Eye (tissue), 1 donor: ENCODE measurements around the gene PSG3.
"Not testable (repeated sequence)": the region's sequence is repeated elsewhere in the genome, so short reads cannot be mapped to it uniquely, and the experiment has no call there.

Experiments
- DNase-seq: peaks from one replicate; pipeline ENCODE4 v3.0.0-alpha.2; 2015

Gene PSG3

GRCh38 chr19:42740381-42740780, at the start of gene PSG3:
PSG3 (minus strand) TSS chr19:42740481; CDS start chr19:42740384, 97 bp downstream.
- DNase-seq = not testable (repeated sequence)

DNA sequence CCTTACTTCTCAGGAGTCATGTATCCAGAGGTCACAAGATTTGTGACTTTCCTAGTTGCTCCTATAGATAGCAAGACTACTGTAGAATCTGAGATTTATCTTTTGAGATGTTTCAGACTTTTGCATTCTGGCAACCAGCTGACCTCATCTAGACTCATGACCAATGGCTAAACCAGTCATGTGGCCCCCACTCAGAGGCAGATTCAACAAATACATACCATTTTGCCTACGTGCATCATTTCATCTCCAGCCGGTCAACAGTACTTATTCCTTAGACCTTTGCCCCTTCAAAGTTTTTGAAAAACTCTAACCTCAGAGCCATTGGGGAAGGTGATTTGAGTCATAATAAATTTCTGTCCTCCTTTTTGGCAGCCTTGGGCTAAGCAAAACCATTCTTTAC, 48.5 kb upstream of the PSG3 start:
- DNase-seq = not testable (repeated sequence)

DNA sequence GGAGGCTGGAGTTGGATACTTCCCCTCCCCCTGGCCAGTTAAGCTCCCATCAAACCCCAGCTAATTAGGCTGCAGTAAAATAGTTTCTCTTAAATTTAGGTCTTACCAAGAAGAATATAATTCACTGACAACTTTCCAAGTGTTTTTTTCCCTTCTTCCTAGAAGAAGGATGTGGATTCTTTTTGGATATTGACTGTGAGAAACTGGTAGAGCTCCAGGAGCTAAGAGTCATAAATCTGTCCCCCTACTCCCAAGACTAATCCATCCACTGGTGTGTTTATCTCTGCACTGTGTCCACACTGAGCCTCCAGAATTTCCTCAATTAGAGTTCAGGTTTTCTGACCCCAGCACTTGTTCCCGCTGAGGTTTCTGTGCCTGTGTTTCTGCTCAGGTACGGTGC, 47.5 kb upstream of the PSG3 start:
- DNase-seq = not testable (repeated sequence)

- DNase-seq = peak; percentile 77
Measured at GRCh38 chr19:42776750-42777612, 36.7 kb upstream of the PSG3 start.

DNA sequence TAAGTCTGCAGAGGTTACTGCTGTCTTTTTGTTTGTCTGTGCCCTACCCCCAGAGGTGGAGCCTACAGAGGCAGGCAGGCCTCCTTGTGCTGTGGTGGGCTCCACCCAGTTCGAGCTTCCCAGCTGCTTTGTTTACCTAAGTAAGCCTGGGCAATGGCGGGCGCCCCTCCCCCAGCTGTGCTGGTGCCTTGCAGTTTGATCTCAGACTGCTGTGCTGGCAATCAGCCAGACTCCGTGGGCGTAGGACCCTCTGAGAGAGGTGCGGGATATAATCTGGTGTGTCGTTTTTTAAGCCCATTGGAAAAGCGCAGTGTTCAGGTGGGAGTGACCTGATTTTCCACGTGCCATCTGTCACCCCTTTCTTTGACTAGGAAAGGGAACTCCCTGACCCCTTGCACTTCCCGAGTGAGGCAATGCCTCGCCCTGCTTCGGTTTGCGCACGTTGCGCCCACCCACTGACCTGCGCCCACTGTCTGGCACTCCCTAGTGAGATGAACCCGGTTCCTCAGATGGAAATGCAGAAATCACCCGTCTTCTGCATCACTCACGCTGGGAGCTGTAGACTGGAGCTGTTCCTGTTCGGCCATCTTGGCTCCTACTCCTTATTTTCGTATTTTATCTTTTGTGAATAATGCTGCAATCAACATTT, 34.4 kb upstream of the PSG3 start:
- not testable (repeated sequence) for DNase-seq

DNA sequence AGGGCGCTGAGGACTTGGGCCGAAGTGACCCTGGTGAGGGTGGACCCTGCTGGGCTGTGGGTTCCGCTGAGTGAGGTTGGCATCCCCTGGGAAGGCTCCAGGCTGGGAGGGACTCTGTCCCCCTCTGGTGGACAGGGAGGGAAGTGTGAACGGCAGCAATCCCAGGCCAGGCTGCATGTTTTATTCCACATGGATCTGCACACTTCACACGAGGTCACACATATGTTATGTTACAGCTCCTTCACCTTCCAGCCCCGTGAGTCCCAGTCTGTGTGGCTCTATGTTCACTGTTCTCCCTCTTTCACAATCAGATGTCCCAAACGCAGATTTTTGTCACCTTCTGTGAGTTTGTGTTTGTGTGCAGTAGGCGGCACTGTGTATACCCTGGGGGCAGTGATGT, 27.0 kb upstream of the PSG3 start:
- DNase-seq = not testable (repeated sequence)

DNA sequence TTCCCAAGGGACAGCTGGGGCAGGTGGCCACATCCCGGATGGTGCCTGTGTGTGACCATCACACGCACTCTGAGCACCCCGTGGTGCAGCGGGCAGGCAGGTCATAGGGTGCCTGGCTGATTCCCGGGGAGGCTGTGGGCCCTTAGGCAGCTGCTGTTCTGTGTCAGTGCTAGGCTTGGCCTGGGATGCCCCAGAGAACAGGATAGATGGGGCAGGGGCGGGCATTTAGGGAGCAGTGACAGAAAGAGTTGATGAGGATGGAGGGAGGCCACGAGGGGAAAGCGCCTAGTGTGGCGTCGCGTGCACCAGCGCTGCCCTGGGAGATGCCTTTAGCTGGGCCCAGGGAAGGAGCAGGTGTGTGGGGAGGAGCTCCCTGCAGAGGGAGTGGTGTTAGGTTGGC, 26.6 kb upstream of the PSG3 start:
- DNase-seq = not testable (repeated sequence)

DNA sequence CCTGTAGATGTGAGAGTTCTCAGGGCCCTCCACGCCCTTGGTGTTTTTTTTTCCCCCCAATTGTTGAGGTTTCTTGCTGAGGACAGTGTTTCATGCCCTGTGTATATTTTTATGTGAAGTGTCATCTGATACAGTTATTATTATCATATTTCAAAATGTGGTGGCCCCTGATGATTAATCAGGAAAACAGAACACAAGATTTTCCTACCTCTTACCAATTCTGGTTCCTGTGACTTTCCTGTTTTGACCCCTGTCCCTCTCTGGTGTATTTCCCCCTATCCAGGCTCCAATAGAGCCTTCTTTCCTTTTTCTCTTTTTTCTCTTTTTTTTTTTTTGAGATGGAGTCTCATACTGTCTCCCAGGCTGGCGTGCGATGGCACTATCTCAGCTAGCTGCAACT, 24.6 kb upstream of the PSG3 start:
- no peak for DNase-seq

DNA sequence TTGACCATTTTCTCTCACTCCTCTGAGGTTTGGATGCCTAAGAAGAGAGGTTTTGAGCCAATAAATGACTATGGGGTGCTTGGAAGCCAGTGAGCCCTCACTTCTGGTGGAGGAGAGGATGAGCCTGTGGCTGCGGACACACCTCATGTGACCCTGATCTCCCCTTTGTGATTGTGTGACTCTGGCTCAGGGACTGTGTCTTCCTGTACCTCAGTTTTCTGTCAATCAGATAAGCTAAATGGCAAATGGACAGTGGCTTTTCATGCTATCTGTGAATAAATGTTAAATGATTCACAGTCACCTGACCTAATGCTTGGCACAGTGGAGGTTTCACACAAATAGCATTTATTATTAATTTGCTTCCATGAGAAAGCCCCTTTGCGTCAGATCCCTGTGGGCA, 22.5 kb upstream of the PSG3 start:
- DNase-seq = no peak

DNA sequence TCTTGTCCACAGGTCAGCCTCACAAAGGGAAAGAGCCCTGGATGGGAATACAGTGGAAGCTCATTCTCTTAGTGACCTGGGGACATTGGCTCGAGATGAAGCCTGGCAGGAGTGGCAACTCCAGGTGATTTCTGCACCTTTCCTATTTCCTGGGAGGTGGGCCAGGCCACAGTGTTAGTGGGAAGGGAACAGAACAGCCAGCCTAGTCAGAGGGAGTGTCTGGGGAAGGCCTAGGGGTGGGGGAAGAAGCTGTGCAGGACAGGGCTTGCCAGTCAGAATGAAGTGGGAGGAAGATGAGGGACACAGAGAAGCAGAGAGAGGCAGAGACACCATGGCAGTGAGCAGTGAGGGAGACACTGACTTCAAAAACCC, 21.6 kb upstream of the PSG3 start:
- DNase-seq = not testable (repeated sequence)

DNA sequence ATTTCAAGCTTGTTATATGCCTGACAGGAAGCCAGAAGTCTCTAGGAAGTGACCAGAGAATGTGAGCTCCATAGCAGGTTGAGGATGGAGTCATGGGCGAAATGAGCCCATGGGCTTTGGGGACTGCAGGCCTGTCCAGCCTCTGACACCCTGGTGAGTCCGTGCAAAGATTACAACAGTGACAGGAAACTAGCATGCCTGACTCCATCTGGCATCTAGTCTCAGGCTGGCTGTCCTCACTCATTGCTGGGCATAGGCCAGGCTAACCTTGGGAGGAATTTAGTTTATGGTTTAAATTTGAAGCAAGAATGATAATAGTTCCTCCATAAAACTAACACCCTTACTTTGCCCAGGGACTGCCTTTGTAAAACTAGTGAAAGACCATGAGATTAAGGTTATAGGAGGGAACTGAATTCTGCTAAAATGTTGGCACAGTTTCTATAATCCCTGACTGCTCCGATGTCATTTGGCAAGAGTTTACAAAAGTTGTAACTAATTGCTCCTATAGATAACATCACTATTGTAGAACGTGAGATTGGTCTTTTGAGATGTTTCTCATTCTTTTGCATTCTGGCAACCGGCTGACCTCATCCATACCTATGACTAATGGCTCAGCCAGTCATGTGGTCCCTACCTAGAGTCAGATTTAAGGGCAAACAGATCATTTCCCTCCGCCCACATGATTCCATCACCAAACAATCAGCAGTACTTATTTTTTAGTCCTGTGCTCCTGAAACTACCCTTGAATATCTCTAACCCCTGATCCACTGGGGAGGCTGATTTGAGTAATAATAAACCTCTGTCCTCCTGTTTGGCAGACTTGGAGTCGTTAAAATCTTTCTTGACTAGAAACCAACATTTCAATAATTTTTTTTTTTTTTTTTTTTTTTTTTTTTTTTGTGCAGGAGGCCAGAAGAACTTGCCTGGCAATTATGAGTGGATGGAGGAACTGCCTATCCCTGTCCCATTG, 21.0 kb upstream of the PSG3 start:
- not testable (repeated sequence) for DNase-seq

- DNase-seq = not testable (repeated sequence)
Measured at GRCh38 chr19:42758667-42759066, 18.4 kb upstream of the PSG3 start.

- DNase-seq = not testable (repeated sequence)
Measured at GRCh38 chr19:42752246-42752645, 12.0 kb upstream of the PSG3 start.

- not testable (repeated sequence) for DNase-seq
Measured at GRCh38 chr19:42741726-42742607, 1.7 kb upstream of the PSG3 start.

GRCh38 chr19:42737581-42738011, 2.7 kb downstream of the PSG3 start:
- not testable (repeated sequence) for DNase-seq

- DNase-seq = not testable (repeated sequence)
Measured at GRCh38 chr19:42728341-42728740, 11.9 kb downstream of the PSG3 start.

DNA sequence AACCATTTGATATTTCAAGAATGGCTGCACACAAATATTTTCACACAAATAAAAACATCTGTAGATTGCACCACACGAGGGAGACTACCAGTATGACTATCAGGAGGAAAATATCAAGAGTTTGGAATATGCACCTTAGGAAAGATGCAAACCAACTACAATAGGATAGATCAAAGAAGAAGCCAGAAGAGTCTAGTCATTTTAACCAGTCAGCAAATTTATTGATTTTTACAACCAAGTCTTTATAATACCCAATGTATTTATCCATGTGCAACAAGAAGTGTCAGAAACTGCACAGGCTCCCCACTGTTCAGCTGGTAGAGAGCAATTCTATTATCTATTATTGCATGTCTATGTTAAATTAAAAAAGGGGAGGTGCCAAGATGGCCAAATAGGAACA, 26.3 kb downstream of the PSG3 start:
- DNase-seq = not testable (repeated sequence)

GRCh38 chr19:42712753-42713152, 27.5 kb downstream of the PSG3 start:
- DNase-seq = not testable (repeated sequence)

- DNase-seq = not testable (repeated sequence)
Measured at GRCh38 chr19:42710986-42711385, 29.3 kb downstream of the PSG3 start.

- DNase-seq = peak; percentile 3
Measured at GRCh38 chr19:42697884-42698283, 42.4 kb downstream of the PSG3 start.

- DNase-seq = no peak
Measured at GRCh38 chr19:42695811-42696503, 44.3 kb downstream of the PSG3 start.
